Measurements from ENCODE around the gene CTNNA2.

The CTNNA2 gene

DNA sequence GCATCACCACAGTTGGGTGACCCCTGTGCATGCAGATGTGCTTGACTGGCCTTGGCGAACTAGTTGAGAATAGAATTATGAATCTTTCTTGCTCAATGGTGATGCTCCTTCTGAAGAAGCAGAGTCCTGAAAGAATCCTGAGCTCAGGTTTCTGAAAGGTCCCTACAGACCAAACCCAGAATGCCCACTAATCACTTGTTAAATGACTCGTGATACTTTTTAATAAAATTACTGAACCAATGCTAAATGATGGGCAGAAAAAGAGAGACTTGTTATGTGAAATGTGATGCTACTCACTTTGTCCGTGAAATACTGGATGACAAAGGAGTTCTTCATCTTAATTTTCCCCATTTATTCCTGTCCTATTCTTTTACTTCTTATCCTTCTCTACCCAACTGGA lies 1055.2 kb downstream of the CTNNA2 start:
- no peak overlapping the region for H3K9ac ChIP-seq (ENCODE audit: low read length)

DNA sequence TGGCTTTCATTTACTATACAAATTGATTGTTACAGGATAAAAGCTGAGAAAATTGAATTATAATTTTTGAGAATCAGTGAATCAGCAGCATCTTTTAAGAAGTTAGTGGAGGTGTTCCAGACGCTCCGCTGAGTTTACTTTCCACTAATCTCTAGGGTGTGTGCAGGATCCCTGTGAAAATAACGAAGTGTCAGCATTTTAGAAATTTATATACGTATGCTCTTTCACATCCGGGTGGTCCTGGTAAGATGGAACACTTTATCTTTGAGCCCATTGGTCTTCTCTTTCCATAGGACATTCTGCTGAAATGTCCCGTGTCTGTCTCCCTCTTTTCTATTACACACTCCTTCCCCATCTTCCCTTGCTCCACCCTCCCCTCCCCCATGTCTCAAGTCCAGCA lies 1060.3 kb downstream of the CTNNA2 start:
- Histone ChIP-seq H3K27ac (ENCODE audit: low read depth, low read length) (no peak overlapping the region), H3K4me3 (ENCODE audit: low read depth, low read length) (no peak overlapping the region)
- no CpG with 5 or more reads among the region's 6 CpGs for WGBS (ENCODE audit: extremely low coverage, insufficient coverage, insufficient read length)

More for the DNA sequence above, 1055.2 kb downstream of the CTNNA2 start:
- H3K9me3 ChIP-seq (ENCODE audit: insufficient read depth, low read depth, low read length): no peaks in the 10 kb centered on the region
- no peak overlapping the region for H3K14ac ChIP-seq (ENCODE audit: low read length)
- no peak overlapping the region for H3K4me3 ChIP-seq (ENCODE audit: low read depth, low read length)
- no peak overlapping the region for H2BK120ac ChIP-seq (ENCODE audit: insufficient read depth, low read length, poor library complexity)
- H2BK5ac ChIP-seq (ENCODE audit: low read depth, low read length, poor library complexity): no peak overlapping the region
- H3K23ac ChIP-seq (ENCODE audit: low read length): no peak overlapping the region
- no CpG with 5 or more reads among the region's 3 CpGs for WGBS (ENCODE audit: extremely low coverage, insufficient coverage, insufficient read length)
- no peaks in the 10 kb centered on the region for H3K27me3 ChIP-seq (ENCODE audit: insufficient read depth, low read length)
- no peaks in the 10 kb centered on the region for H3K4me1 ChIP-seq (ENCODE audit: control insufficient read depth in 1 of 2, insufficient read depth in 2 of 2, low read length in 2 of 2)
- no peak overlapping the region for H4K91ac ChIP-seq (ENCODE audit: low read depth, low read length)
- H2AFZ ChIP-seq (ENCODE audit: insufficient read depth, low read length, poor library complexity): no peak overlapping the region
- H3K79me2 ChIP-seq (ENCODE audit: control insufficient read depth, insufficient read depth, low read length, poor library complexity): no peaks in the 10 kb centered on the region
- no peak overlapping the region for H3K4ac ChIP-seq (ENCODE audit: low read depth, low read length)
- no peaks in the 10 kb centered on the region for H3K36me3 ChIP-seq (ENCODE audit: control insufficient read depth in 1 of 2, insufficient read depth in 2 of 2, low read length in 2 of 2)
- DNase-seq: no peak
- H4K12ac ChIP-seq (ENCODE audit: low read depth, low read length): no peak overlapping the region
- H3K4me2 ChIP-seq (ENCODE audit: low read length): no peak overlapping the region
- H2BK12ac ChIP-seq (ENCODE audit: low read length): no peak overlapping the region
- H3K27ac ChIP-seq (ENCODE audit: low read depth, low read length): no peak overlapping the region
- H2AK5ac ChIP-seq (ENCODE audit: low read length): no peak overlapping the region
- H3K79me1 ChIP-seq (ENCODE audit: low read length): no peaks in the 10 kb centered on the region
- no peak overlapping the region for H4K8ac ChIP-seq (ENCODE audit: low read depth, low read length)
- H3K18ac ChIP-seq (ENCODE audit: low read length): no peak overlapping the region

DNA sequence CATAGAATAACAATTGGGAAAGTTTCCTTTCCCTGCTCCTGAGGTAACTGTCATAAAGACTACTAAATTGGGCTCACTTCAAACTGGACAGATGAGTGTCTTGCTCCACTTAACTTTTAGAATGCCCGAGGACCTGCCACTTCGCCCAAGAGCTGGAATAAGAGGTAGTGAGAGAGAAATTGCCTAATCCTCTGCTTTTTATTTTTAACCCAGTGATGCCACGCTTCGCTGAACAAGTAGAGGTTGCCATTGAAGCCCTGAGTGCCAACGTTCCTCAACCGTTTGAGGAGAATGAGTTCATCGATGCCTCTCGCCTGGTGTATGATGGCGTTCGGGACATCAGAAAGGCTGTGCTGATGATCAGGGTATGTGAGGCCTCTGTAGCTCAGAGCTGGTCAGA lies 1061.1 kb downstream of the CTNNA2 start:
- Histone ChIP-seq H2BK5ac (ENCODE audit: low read depth, low read length, poor library complexity) (no peak overlapping the region), H3K9ac (ENCODE audit: low read length) (no peak overlapping the region), H3K9me3 (ENCODE audit: insufficient read depth, low read depth, low read length) (no peaks in the 10 kb centered on the region), H3K4ac (ENCODE audit: low read depth, low read length) (no peak overlapping the region), H3K27ac (ENCODE audit: low read depth, low read length) (no peak overlapping the region), H3K79me2 (ENCODE audit: control insufficient read depth, insufficient read depth, low read length, poor library complexity) (no peaks in the 10 kb centered on the region), H3K4me2 (ENCODE audit: low read length) (no peak overlapping the region), H2BK120ac (ENCODE audit: insufficient read depth, low read length, poor library complexity) (no peak overlapping the region), H2AK5ac (ENCODE audit: low read length) (no peak overlapping the region), H3K79me1 (ENCODE audit: low read length) (no peaks in the 10 kb centered on the region), H2BK12ac (ENCODE audit: low read length) (no peak overlapping the region), H3K14ac (ENCODE audit: low read length) (no peak overlapping the region), H4K12ac (ENCODE audit: low read depth, low read length) (no peak overlapping the region), H3K36me3 (ENCODE audit: control insufficient read depth in 1 of 2, insufficient read depth in 2 of 2, low read length in 2 of 2) (no peaks in the 10 kb centered on the region), H4K8ac (ENCODE audit: low read depth, low read length) (no peak overlapping the region), H3K4me3 (ENCODE audit: low read depth, low read length) (no peak overlapping the region), H4K91ac (ENCODE audit: low read depth, low read length) (no peak overlapping the region), H3K27me3 (ENCODE audit: insufficient read depth, low read length) (no peaks in the 10 kb centered on the region), H3K4me1 (ENCODE audit: control insufficient read depth in 1 of 2, insufficient read depth in 2 of 2, low read length in 2 of 2) (no peaks in the 10 kb centered on the region), H3K23ac (ENCODE audit: low read length) (no peak overlapping the region), H2AFZ (ENCODE audit: insufficient read depth, low read length, poor library complexity) (no peak overlapping the region), H3K18ac (ENCODE audit: low read length) (no peak overlapping the region)
- no peak for DNase-seq
- no CpG with 5 or more reads among the region's 10 CpGs for WGBS (ENCODE audit: extremely low coverage, insufficient coverage, insufficient read length)

More for the DNA sequence above, 1060.3 kb downstream of the CTNNA2 start:
- no peaks in the 10 kb centered on the region for H3K79me2 ChIP-seq (ENCODE audit: control insufficient read depth, insufficient read depth, low read length, poor library complexity)
- no peak overlapping the region for H3K9ac ChIP-seq (ENCODE audit: low read length)
- H3K23ac ChIP-seq (ENCODE audit: low read length): no peak overlapping the region
- no peak overlapping the region for H2BK5ac ChIP-seq (ENCODE audit: low read depth, low read length, poor library complexity)
- H3K36me3 ChIP-seq (ENCODE audit: control insufficient read depth in 1 of 2, insufficient read depth in 2 of 2, low read length in 2 of 2): no peaks in the 10 kb centered on the region
- H2AFZ ChIP-seq (ENCODE audit: insufficient read depth, low read length, poor library complexity): no peak overlapping the region
- no peaks in the 10 kb centered on the region for H3K27me3 ChIP-seq (ENCODE audit: insufficient read depth, low read length)
- H4K91ac ChIP-seq (ENCODE audit: low read depth, low read length): no peak overlapping the region
- no peak overlapping the region for H3K14ac ChIP-seq (ENCODE audit: low read length)
- no peaks in the 10 kb centered on the region for H3K4me1 ChIP-seq (ENCODE audit: control insufficient read depth in 1 of 2, insufficient read depth in 2 of 2, low read length in 2 of 2)
- no peak overlapping the region for H4K8ac ChIP-seq (ENCODE audit: low read depth, low read length)
- no peaks in the 10 kb centered on the region for H3K9me3 ChIP-seq (ENCODE audit: insufficient read depth, low read depth, low read length)
- no peak overlapping the region for H2BK12ac ChIP-seq (ENCODE audit: low read length)
- no peak overlapping the region for H3K18ac ChIP-seq (ENCODE audit: low read length)
- H3K4ac ChIP-seq (ENCODE audit: low read depth, low read length): no peak overlapping the region
- no peak overlapping the region for H2AK5ac ChIP-seq (ENCODE audit: low read length)
- DNase-seq: no peak
- H3K4me2 ChIP-seq (ENCODE audit: low read length): no peak overlapping the region
- no peak overlapping the region for H2BK120ac ChIP-seq (ENCODE audit: insufficient read depth, low read length, poor library complexity)
- no peaks in the 10 kb centered on the region for H3K79me1 ChIP-seq (ENCODE audit: low read length)
- no peak overlapping the region for H4K12ac ChIP-seq (ENCODE audit: low read depth, low read length)

DNA sequence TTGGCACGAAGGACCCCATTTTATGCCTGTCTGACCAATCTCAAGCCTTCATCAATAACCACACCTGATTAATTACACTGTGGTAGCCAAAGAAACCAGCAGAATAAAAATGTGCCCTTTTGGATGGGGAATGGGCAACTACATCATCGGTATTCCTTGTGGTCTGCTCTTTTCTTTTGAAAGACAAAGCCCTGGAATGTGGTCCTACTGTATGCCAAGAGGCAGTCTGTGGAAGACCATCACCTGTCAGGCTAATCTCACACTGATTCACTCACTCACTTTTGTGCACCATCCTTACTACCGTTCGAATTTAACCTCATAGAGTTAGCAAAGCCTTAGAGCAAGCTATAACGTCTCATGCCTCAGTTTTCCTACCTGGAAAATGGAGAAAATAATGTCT lies 1066.9 kb downstream of the CTNNA2 start:
- Histone ChIP-seq H3K79me2 (ENCODE audit: control insufficient read depth, insufficient read depth, low read length, poor library complexity) (no peaks in the 10 kb centered on the region), H2BK120ac (ENCODE audit: insufficient read depth, low read length, poor library complexity) (no peak overlapping the region), H3K14ac (ENCODE audit: low read length) (no peak overlapping the region), H2AK5ac (ENCODE audit: low read length) (no peak overlapping the region), H3K4me3 (ENCODE audit: low read depth, low read length) (no peak overlapping the region), H3K4ac (ENCODE audit: low read depth, low read length) (no peak overlapping the region), H4K12ac (ENCODE audit: low read depth, low read length) (no peak overlapping the region), H3K36me3 (ENCODE audit: control insufficient read depth in 1 of 2, insufficient read depth in 2 of 2, low read length in 2 of 2) (no peaks in the 10 kb centered on the region), H2BK12ac (ENCODE audit: low read length) (no peak overlapping the region), H3K4me1 (ENCODE audit: control insufficient read depth in 1 of 2, insufficient read depth in 2 of 2, low read length in 2 of 2) (no peaks in the 10 kb centered on the region), H4K8ac (ENCODE audit: low read depth, low read length) (no peak overlapping the region), H3K79me1 (ENCODE audit: low read length) (no peaks in the 10 kb centered on the region), H2BK5ac (ENCODE audit: low read depth, low read length, poor library complexity) (no peak overlapping the region), H4K91ac (ENCODE audit: low read depth, low read length) (no peak overlapping the region), H3K18ac (ENCODE audit: low read length) (no peak overlapping the region), H3K23ac (ENCODE audit: low read length) (no peak overlapping the region), H3K4me2 (ENCODE audit: low read length) (no peak overlapping the region), H3K27me3 (ENCODE audit: insufficient read depth, low read length) (no peaks in the 10 kb centered on the region), H2AFZ (ENCODE audit: insufficient read depth, low read length, poor library complexity) (no peak overlapping the region), H3K27ac (ENCODE audit: low read depth, low read length) (no peak overlapping the region), H3K9me3 (ENCODE audit: insufficient read depth, low read depth, low read length) (no peaks in the 10 kb centered on the region), H3K9ac (ENCODE audit: low read length) (no peak overlapping the region)
- no peak for DNase-seq
- WGBS (ENCODE audit: extremely low coverage, insufficient coverage, insufficient read length): no CpG with 5 or more reads among the region's 5 CpGs
